ENCODE data around the gene NADK. TPM values are rescaled to one million over a fixed set of nuclear protein-coding genes. Genes with fewer than 3 reads are reported as not detected.
"Not testable (repeated sequence)": the region's sequence is repeated elsewhere in the genome, so short reads cannot be mapped to it uniquely, and the experiment has no call there.

The NADK gene
- total RNA-seq, 1 experiment from 2014 or later = 99.6 TPM

- DNase-seq (ENCODE audit: low spot score) = no peak
These were observed 13.3 kb downstream of the NADK start for GRCh38 chr1:1764876-1765470.

GRCh38 chr1:1763657-1764621 is 14.3 kb downstream of the NADK start:
- no peak for DNase-seq (ENCODE audit: low spot score)

- no peak for DNase-seq (ENCODE audit: low spot score)
These were observed 16.5 kb downstream of the NADK start for GRCh38 chr1:1761504-1762376.

GRCh38 chr1:1760715-1761114 is 17.6 kb downstream of the NADK start:
- no peak for DNase-seq (ENCODE audit: low spot score)

GRCh38 chr1:1760345-1760650 is 18.0 kb downstream of the NADK start:
- no peak for DNase-seq (ENCODE audit: low spot score)

GRCh38 chr1:1759456-1760344 is 18.6 kb downstream of the NADK start:
- peak; percentile 37 for DNase-seq (ENCODE audit: low spot score)

GRCh38 chr1:1758692-1759455 is 19.4 kb downstream of the NADK start:
- DNase-seq (ENCODE audit: low spot score) = peak; percentile 94

GRCh38 chr1:1758059-1758621 is 20.1 kb downstream of the NADK start:
- no peak for DNase-seq (ENCODE audit: low spot score)

- no peak for DNase-seq (ENCODE audit: low spot score)
These were observed 20.7 kb downstream of the NADK start for GRCh38 chr1:1757422-1758058.

- DNase-seq (ENCODE audit: low spot score) = no peak
These were observed 21.4 kb downstream of the NADK start for GRCh38 chr1:1756661-1757421.

GRCh38 chr1:1755852-1756251 is 22.4 kb downstream of the NADK start:
- no peak for DNase-seq (ENCODE audit: low spot score)

GRCh38 chr1:1755426-1755825 is 22.8 kb downstream of the NADK start:
- DNase-seq (ENCODE audit: low spot score) = no peak

GRCh38 chr1:1754051-1754815 is 24.0 kb downstream of the NADK start:
- no peak for DNase-seq (ENCODE audit: low spot score)

- DNase-seq (ENCODE audit: low spot score) = no peak
These were observed 24.7 kb downstream of the NADK start for GRCh38 chr1:1753607-1754005.

- no peak for DNase-seq (ENCODE audit: low spot score)
These were observed 25.3 kb downstream of the NADK start for GRCh38 chr1:1752636-1753606.

- DNase-seq (ENCODE audit: low spot score) = no peak
These were observed 26.1 kb downstream of the NADK start for GRCh38 chr1:1752190-1752589.

GRCh38 chr1:1749941-1750340 is 28.3 kb downstream of the NADK start:
- DNase-seq (ENCODE audit: low spot score) = not testable (repeated sequence)
